HepG2 (cell line): Measurements from ENCODE around the gene GRAMD1A. TPM values are rescaled to one million over a fixed set of nuclear protein-coding genes. Genes with fewer than 3 reads are reported as not detected.

Experiments
- BCL6 ChIP-seq: IDR thresholded peaks from 2 replicates; pipeline ENCODE4 v1.6.1; 2016; ENCODE audit warnings: missing genetic modification reagents, missing compliant biosample characterization
- HNRNPL ChIP-seq: fragments of 200-400 bp; formaldehyde crosslinking; IDR thresholded peaks from 2 replicates; pipeline ENCODE4 v1.6.1; 2017; ENCODE audit warnings: mild to moderate bottlenecking, low read depth, low read length
- MEIS2 ChIP-seq: sonication (generic); formaldehyde crosslinking; IDR thresholded peaks from 2 replicates; pipeline ENCODE4 v1.9.0; 2021; ENCODE audit warnings: mild to moderate bottlenecking, missing genetic modification reagents
- MYC ChIP-seq: sonication (generic); formaldehyde crosslinking; IDR thresholded peaks from 2 replicates; pipeline ENCODE4 v1.9.0; 2021; ENCODE audit warnings: missing genetic modification reagents, borderline replicate concordance
- NCOA1 ChIP-seq: sonication (generic); formaldehyde crosslinking; IDR thresholded peaks from 2 replicates; pipeline ENCODE4 v1.9.0; 2021; ENCODE audit warnings: missing genetic modification reagents
- NFE2L1 ChIP-seq: sonication (generic); formaldehyde crosslinking; IDR thresholded peaks from 2 replicates; pipeline ENCODE4 v1.4.0; 2020; ENCODE audit warnings: missing genetic modification reagents, mild to moderate bottlenecking, borderline replicate concordance
- NR2C2 ChIP-seq: sonication (generic); formaldehyde crosslinking; IDR thresholded peaks from 2 replicates; pipeline ENCODE4 v1.4.0; 2020; ENCODE audit warnings: missing genetic modification reagents, mild to moderate bottlenecking, moderate library complexity, borderline replicate concordance
- RBFOX2 ChIP-seq: fragments of 200-400 bp; formaldehyde crosslinking; IDR thresholded peaks from 2 replicates; pipeline ENCODE4 v1.6.1; 2017; ENCODE audit warnings: low read depth, mild to moderate bottlenecking, low read length
- SAFB2 ChIP-seq: sonication (generic); formaldehyde crosslinking; IDR thresholded peaks from 2 replicates; pipeline ENCODE4 v1.5.1; 2020; ENCODE audit warnings: missing genetic modification reagents, low read depth, mild to moderate bottlenecking, borderline replicate concordance
- THAP11 ChIP-seq: IDR thresholded peaks from 2 replicates; pipeline ENCODE4 v1.6.1; 2016; ENCODE audit warnings: missing biosample characterization, missing genetic modification reagents
- WIZ ChIP-seq: sonication (generic); formaldehyde crosslinking; IDR thresholded peaks from 2 replicates; pipeline ENCODE4 v1.5.1; 2020; ENCODE audit warnings: mild to moderate bottlenecking, missing genetic modification reagents
- ZBTB20 ChIP-seq: sonication (generic); formaldehyde crosslinking; IDR thresholded peaks from 2 replicates; pipeline ENCODE4 v1.8.1; 2023; ENCODE audit warnings: missing genetic modification reagents, low read depth, mild to moderate bottlenecking, borderline replicate concordance
- ZNF264 ChIP-seq: sonication (generic); formaldehyde crosslinking; IDR thresholded peaks from 2 replicates; pipeline ENCODE4 v1.4.0; 2020; ENCODE audit warnings: missing genetic modification reagents
- ZNF33B ChIP-seq: sonication (generic); formaldehyde crosslinking; IDR thresholded peaks from 2 replicates; pipeline ENCODE4 v1.5.1; 2020; ENCODE audit warnings: mild to moderate bottlenecking, missing genetic modification reagents
- ZNF543 ChIP-seq: sonication (generic); formaldehyde crosslinking; IDR thresholded peaks from 2 replicates; pipeline ENCODE4 v1.4.0; 2020; ENCODE audit warnings: mild to moderate bottlenecking, missing genetic modification reagents
- ZNF775 ChIP-seq: sonication (generic); formaldehyde crosslinking; IDR thresholded peaks from 2 replicates; pipeline ENCODE4 v1.4.0; 2020; ENCODE audit warnings: missing genetic modification reagents, mild to moderate bottlenecking, moderate library complexity, borderline replicate concordance
- polyA plus RNA-seq, 8 experiments: library from polyadenylated mRNA; depleted of rRNA in 3 of 8; stranded (reverse) in 7 of 8; unstranded in 1 of 8; fragments of >200 nt; fragmentation: Illumina TruSeq in 4 of 8; extraction: Trizol in 4 of 8; gene quantifications; 2 replicates each; pipeline versions ENCODE4 v1.2.1 to v1.2.3, GENCODE V29; 2011 to 2016; ENCODE audit warnings: low read depth in 4 of 8, missing spikeins in 1 of 8, mixed read lengths in 1 of 8; ENCODE audit not compliant: insufficient read depth in 1 of 8
- total RNA-seq, 5 experiments: library from RNA; depleted of rRNA; stranded (reverse); fragments of >200 nt; fragmentation: Illumina TruSeq; extraction: Trizol; gene quantifications; 2 replicates each; pipeline ENCODE4 v1.2.3, GENCODE V29; 2016; ENCODE audit warnings: low read depth in 1 of 5
- TF ChIP-seq, protein P1 (sequence below): IDR thresholded peaks from 2 replicates; pipeline ENCODE4 v1.6.1; 2016; ENCODE audit warnings: mild to moderate bottlenecking, missing biosample characterization, missing genetic modification reagents
- TF ChIP-seq, protein P2 (sequence below): sonication (generic); formaldehyde crosslinking; IDR thresholded peaks from 2 replicates; pipeline ENCODE4 v1.5.0; 2020; ENCODE audit warnings: mild to moderate bottlenecking, low read depth, missing genetic modification reagents, borderline replicate concordance
- TF ChIP-seq, protein P3 (sequence below), 2 experiments: sonication (generic) in 1 of 2; formaldehyde crosslinking in 1 of 2; IDR thresholded peaks; 2 replicates each; pipeline versions ENCODE4 v1.4.0 to v1.6.1; 2018 to 2020; ENCODE audit warnings: missing genetic modification reagents in 2 of 2, borderline replicate concordance in 1 of 2, low read depth in 1 of 2, mild to moderate bottlenecking in 1 of 2, missing biosample characterization in 1 of 2
- TF ChIP-seq, protein P4 (sequence below): IDR thresholded peaks from 2 replicates; pipeline ENCODE4 v1.6.1; 2016; ENCODE audit warnings: mild to moderate bottlenecking
- TF ChIP-seq, protein P5 (sequence below): sonication (generic); formaldehyde crosslinking; IDR thresholded peaks from 2 replicates; pipeline ENCODE4 v1.8.0; 2023; ENCODE audit warnings: mild to moderate bottlenecking, missing genetic modification reagents
- TF ChIP-seq, protein P6 (sequence below): sonication (generic); formaldehyde crosslinking; conservative IDR thresholded peaks from 2 replicates; pipeline ENCODE4 v1.4.0; 2020; ENCODE audit warnings: missing genetic modification reagents

Gene GRAMD1A
- total and polyA plus RNA-seq, 2 of the 13 experiments (the other 11 are each of a cell fraction or from before 2014, with no cell fraction given) = 14.7 to 181 TPM

DNA sequence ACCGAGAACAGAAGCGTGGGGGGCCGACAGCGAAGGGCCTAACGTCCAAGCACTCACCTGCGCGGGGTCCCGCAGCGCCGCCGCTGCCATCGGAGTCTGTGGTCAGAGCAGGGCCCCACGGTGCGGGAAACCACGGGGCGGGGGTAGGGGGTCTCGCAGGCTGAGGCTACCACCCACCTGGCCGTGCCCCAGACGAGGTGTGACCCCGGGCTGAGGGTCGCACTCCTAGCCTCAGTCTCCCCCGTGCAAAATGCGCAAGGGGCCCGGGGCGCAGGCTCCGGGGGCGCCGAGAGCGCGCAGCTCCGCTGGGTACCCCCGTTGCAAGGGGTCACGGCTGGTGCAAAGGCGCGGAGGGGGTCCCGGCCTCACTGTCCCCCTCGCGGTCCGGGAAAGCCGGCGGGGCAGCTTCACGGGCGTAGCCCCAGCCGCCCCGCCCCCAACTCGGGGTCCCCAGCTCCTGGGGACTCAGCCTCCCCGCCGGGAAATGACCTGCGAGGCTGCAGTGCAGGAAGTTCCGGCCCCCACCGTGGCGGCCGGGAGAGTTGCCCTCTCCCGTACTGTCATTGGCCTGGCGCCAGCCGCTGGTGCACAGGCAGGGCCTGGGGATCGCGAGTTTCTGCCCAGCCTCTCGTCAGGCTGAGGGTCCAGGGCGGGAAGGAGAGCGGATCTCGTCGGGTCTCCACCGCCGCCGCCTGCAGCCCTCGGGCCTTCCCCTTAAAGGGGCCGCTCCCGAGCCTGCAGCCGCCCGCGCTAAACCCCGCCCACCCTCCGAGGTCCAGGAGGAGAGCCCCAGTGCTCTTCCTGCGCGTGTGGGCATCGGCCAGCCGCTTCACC is 36.3 kb upstream of the GRAMD1A start, which contains the start of gene ZNF792 (continued):
- TF ChIP-seq, protein P1, sequence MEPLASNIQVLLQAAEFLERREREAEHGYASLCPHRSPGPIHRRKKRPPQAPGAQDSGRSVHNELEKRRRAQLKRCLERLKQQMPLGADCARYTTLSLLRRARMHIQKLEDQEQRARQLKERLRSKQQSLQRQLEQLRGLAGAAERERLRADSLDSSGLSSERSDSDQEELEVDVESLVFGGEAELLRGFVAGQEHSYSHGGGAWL (CRISPR knock-in tag) = no peak; the same call in 1 of the 2 replicates
- TF ChIP-seq, protein P2, sequence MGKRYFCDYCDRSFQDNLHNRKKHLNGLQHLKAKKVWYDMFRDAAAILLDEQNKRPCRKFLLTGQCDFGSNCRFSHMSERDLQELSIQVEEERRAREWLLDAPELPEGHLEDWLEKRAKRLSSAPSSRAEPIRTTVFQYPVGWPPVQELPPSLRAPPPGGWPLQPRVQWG (CRISPR knock-in tag) = no peak
- TF ChIP-seq MYC (CRISPR knock-in tag) = peak; percentile 48; the same call in 1 of the 2 replicates
- TF ChIP-seq SAFB2 (CRISPR knock-in tag) = peak; percentile 31; the same call in 1 of the 2 replicates
- TF ChIP-seq NCOA1 = no peak
- 0 out of 2 replicates have a peak, but pooled peaks have one; percentile 12 for TF ChIP-seq MEIS2 (CRISPR knock-in tag)
- TF ChIP-seq NFE2L1 (CRISPR knock-in tag) = no peak
- TF ChIP-seq, protein P3, sequence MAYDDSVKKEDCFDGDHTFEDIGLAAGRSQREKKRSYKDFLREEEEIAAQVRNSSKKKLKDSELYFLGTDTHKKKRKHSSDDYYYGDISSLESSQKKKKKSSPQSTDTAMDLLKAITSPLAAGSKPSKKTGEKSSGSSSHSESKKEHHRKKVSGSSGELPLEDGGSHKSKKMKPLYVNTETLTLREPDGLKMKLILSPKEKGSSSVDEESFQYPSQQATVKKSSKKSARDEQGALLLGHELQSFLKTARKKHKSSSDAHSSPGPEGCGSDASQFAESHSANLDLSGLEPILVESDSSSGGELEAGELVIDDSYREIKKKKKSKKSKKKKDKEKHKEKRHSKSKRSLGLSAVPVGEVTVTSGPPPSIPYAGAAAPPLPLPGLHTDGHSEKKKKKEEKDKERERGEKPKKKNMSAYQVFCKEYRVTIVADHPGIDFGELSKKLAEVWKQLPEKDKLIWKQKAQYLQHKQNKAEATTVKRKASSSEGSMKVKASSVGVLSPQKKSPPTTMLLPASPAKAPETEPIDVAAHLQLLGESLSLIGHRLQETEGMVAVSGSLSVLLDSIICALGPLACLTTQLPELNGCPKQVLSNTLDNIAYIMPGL (CRISPR knock-in tag; IDR thresholded peaks at IDR 0.05; ENCODE audit: borderline replicate concordance in 1 of 2, low read depth in 1 of 2) = peak; percentile 54 to 71; a peak in 3 of 4 replicates
- TF ChIP-seq ZNF33B = 0 out of 2 replicates have a peak, but pooled peaks have one; percentile 45
- 0 out of 2 replicates have a peak, but pooled peaks have one; percentile 19 for TF ChIP-seq ZBTB20
- 0 out of 2 replicates have a peak, but pooled peaks have one; percentile 15 for TF ChIP-seq BCL6 (CRISPR knock-in tag)
- peak; percentile 46; the same call in 1 of the 2 replicates for TF ChIP-seq NR2C2 (CRISPR knock-in tag)
- 0 out of 2 replicates have a peak, but pooled peaks have one; percentile 39 for TF ChIP-seq ZNF543 (CRISPR knock-in tag)
- peak; percentile 68; the same call in 1 of the 2 replicates for TF ChIP-seq ZNF775
- peak; percentile 64 for TF ChIP-seq THAP11 (CRISPR knock-in tag)
- TF ChIP-seq, protein P4, sequence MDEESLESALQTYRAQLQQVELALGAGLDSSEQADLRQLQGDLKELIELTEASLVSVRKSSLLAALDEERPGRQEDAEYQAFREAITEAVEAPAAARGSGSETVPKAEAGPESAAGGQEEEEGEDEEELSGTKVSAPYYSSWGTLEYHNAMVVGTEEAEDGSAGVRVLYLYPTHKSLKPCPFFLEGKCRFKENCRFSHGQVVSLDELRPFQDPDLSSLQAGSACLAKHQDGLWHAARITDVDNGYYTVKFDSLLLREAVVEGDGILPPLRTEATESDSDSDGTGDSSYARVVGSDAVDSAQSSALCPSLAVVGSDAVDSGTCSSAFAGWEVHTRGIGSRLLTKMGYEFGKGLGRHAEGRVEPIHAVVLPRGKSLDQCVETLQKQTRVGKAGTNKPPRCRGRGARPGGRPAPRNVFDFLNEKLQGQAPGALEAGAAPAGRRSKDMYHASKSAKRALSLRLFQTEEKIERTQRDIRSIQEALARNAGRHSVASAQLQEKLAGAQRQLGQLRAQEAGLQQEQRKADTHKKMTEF (CRISPR knock-in tag) = peak; percentile 54; the same call in 1 of the 2 replicates
- TF ChIP-seq, protein P5, sequence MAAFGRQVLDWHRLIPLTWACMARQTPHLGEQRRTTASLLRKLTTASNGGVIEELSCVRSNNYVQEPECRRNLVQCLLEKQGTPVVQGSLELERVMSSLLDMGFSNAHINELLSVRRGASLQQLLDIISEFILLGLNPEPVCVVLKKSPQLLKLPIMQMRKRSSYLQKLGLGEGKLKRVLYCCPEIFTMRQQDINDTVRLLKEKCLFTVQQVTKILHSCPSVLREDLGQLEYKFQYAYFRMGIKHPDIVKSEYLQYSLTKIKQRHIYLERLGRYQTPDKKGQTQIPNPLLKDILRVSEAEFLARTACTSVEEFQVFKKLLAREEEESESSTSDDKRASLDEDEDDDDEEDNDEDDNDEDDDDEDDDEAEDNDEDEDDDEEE = peak; percentile 56; the same call in 1 of the 2 replicates
- 0 out of 2 replicates have a peak, but pooled peaks have one; percentile 20 for TF ChIP-seq ZNF264 (CRISPR knock-in tag)
- TF ChIP-seq RBFOX2 = peak; percentile 83
- no peak for TF ChIP-seq WIZ (CRISPR knock-in tag)
- TF ChIP-seq, protein P6, sequence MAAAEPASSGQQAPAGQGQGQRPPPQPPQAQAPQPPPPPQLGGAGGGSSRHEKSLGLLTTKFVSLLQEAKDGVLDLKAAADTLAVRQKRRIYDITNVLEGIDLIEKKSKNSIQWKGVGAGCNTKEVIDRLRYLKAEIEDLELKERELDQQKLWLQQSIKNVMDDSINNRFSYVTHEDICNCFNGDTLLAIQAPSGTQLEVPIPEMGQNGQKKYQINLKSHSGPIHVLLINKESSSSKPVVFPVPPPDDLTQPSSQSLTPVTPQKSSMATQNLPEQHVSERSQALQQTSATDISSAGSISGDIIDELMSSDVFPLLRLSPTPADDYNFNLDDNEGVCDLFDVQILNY = 0 out of 2 replicates have a peak, but pooled peaks have one; percentile 60
- TF ChIP-seq HNRNPL = peak; percentile 50; the same call in 1 of the 2 replicates
